ENCODE data around the gene NOS1AP.

GRCh38 chr1:162265983-162266382, 196.5 kb downstream of the NOS1AP start:
- TF ChIP-seq CTCF (IDR thresholded peaks at IDR 0.05) (no peak), POLR2AphosphoS5 (IDR thresholded peaks at IDR 0.05) (no peak), EP300 (IDR thresholded peaks at IDR 0.05) (no peak), POLR2A (IDR thresholded peaks at IDR 0.05; ENCODE audit: low read depth) (no peak)

Data from esophagus muscularis mucosa (tissue), 4 donors.